Stimulated activated naive CD8-positive, alpha-beta T cell treated with anti-CD3 and anti-CD28 coated beads, Interleukin-15, Interleukin-2, amounts not matched to agents 100 ng/mL and 50 ng/mL, for 24 hours (primary cell): ENCODE results near the gene DOC2A.
"Not testable (repeated sequence)": the region's sequence is repeated elsewhere in the genome, so short reads cannot be mapped to it uniquely, and the experiment has no call there.

Experiments used
- H3K27ac Mint-ChIP-seq: one replicate; pipeline ENCODE4 v1.8.0; 2021; ENCODE audit warnings: mild to moderate bottlenecking, mixed read lengths
- H3K27me3 Mint-ChIP-seq: one replicate; pipeline ENCODE4 v1.8.0; 2021; ENCODE audit warnings: mixed read lengths
- H3K36me3 Mint-ChIP-seq: one replicate; pipeline ENCODE4 v1.8.0; 2021; ENCODE audit warnings: low read depth, mixed read lengths
- H3K4me1 Mint-ChIP-seq: one replicate; pipeline ENCODE4 v1.8.0; 2021; ENCODE audit warnings: low read depth, mixed read lengths
- H3K4me3 Mint-ChIP-seq: one replicate; pipeline ENCODE4 v1.8.0; 2021; ENCODE audit warnings: mild to moderate bottlenecking, mixed read lengths
- H3K9me3 Mint-ChIP-seq: one replicate; pipeline ENCODE4 v1.8.0; 2021; ENCODE audit warnings: mixed read lengths

DOC2A gene

DNA sequence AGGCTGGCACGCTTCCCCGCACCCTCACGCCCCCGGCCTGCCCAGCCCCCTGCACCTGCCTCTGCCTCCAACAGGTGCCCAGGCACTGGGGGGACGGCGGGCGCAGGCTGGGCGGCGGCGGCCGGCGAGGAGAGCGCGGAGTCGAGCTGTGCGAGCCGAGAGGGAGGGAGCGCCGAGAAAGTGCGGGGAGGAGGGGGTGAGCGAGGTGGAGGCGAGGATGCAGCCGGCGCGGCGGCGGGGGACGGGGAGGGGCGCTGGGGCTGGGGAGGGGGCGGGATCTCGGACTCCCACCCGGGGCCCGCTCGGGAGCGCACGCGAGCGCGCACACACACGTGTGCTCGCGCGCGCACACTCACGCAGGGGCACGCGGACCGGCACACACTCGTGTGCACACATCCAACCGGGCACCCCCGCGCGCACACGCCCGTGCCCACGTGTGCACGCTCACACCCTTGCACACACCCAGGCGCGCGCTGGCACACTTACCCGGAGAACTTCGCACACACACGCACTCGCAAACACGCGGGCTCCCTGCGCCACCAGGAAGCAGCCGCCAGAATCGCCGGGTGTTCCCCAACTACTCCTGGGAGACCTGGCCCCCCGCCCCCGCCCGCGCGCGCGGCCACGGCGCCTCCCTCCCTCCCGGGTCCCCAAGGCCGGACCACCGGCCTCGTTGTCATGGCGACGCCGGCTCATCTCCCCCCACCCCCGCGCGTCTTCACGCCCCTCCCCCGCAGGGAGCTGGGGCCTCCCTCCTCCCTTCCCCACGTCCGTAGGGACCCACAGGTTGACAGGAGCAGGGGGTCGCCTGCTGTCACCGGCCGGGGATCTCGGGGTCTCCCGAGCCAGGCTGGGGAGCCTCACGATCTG, at the start of gene DOC2A:
Gene DOC2A (minus strand): TSS at position 184 of the 870 bp plus-strand sequence. CDS start 805 bp downstream, outside the sequence.
- no peak within 1 kb of the TSS for H3K27ac Mint-ChIP-seq
- H3K4me3 Mint-ChIP-seq = peak within 1 kb of the TSS; percentile 65
- H3K9me3 Mint-ChIP-seq = no peaks in the 10 kb centered on the region
- H3K4me1 Mint-ChIP-seq = peaks cover 13% of the 10 kb centered on the region
- no peaks in the 10 kb centered on the region for H3K36me3 Mint-ChIP-seq
- H3K27me3 Mint-ChIP-seq = peaks cover 10% of the 10 kb centered on the region

DNA sequence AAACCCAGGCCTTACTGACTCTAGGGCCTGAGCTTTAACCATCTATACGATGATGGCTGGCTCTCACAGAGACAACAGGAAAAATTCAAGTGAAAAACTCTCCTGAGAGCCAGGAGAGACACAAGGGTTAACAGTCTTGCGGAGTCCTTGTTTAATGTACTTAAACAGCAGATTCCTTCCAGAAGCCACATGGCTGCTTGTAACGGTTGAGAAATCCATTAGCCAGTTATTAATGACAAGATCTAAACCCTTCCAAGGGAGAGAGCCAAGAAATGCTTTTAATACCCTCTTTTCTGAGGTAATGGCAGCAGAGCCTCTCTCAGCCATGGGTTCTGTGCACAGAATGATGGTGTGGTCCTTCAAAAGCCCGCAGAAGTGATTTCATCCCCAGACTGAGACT, 49.5 kb upstream of the DOC2A start:
- H3K9me3 Mint-ChIP-seq = no peaks in the 10 kb centered on the region
- H3K27ac Mint-ChIP-seq = no peak overlapping the region

DNA sequence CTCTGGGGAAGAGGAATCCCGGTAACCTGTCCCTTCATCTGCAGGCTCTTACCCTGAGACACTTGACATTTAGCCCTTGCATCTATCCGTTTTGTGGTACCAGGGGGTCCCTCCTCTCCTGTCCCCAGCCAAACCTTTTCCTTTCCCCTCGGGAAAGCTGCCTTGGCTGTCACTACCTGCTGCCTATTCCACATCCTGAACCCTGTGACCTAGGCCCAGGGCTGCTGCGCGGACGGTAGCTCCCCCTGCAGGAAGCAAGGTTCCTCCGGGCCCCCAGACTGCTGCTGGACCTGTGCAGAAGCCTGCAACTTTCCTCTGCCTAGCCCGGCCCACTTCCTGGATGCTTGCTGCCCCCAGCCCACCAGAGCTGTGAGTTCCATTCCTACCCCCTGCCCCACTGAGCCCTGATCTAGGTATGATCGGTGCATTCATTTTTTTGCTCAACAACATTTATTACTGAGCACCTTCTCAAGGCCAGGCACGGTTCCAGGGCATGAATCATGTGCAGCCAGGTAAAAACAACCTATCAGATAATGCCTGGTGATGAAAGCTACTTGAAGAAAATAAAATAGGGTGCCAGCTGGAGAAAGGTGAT, 44.2 kb upstream of the DOC2A start:
- Mint-ChIP-seq H3K4me3 (no peak overlapping the region), H3K27me3 (no peaks in the 10 kb centered on the region), H3K4me1 (peaks cover 13% of the 10 kb centered on the region), H3K9me3 (no peaks in the 10 kb centered on the region), H3K36me3 (no peaks in the 10 kb centered on the region), H3K27ac (no peak overlapping the region)

More for the DNA sequence above, 49.5 kb upstream of the DOC2A start:
- no peak overlapping the region for H3K4me3 Mint-ChIP-seq
- peaks cover 12% of the 10 kb centered on the region for H3K4me1 Mint-ChIP-seq
- H3K27me3 Mint-ChIP-seq = no peaks in the 10 kb centered on the region
- H3K36me3 Mint-ChIP-seq = peaks cover 10% of the 10 kb centered on the region

DNA sequence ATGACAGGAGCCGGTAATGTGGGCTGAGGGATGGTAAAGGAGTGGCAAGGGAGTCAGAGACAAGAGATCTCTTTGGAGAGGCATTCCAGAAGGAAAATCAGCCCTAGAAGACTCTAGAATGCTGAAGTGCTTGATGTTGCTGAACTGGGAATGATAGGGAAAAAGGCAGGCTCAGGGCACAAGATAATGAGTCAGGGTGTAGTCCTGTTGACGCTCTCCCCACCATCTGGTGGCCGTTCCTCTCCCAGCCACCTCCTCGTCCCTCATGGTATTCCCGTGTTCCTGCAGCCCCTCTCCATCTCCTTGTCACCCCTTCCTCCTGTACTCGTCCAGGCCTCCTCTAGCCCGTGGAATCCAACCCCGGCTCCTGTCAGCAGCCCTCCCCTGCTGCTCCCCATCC, 43.6 kb upstream of the DOC2A start:
- no peak overlapping the region for H3K27ac Mint-ChIP-seq
- H3K27me3 Mint-ChIP-seq = no peaks in the 10 kb centered on the region
- peaks cover 13% of the 10 kb centered on the region for H3K4me1 Mint-ChIP-seq
- no peaks in the 10 kb centered on the region for H3K9me3 Mint-ChIP-seq
- H3K4me3 Mint-ChIP-seq = peak overlapping the region; percentile 42
- H3K36me3 Mint-ChIP-seq = no peaks in the 10 kb centered on the region

DNA sequence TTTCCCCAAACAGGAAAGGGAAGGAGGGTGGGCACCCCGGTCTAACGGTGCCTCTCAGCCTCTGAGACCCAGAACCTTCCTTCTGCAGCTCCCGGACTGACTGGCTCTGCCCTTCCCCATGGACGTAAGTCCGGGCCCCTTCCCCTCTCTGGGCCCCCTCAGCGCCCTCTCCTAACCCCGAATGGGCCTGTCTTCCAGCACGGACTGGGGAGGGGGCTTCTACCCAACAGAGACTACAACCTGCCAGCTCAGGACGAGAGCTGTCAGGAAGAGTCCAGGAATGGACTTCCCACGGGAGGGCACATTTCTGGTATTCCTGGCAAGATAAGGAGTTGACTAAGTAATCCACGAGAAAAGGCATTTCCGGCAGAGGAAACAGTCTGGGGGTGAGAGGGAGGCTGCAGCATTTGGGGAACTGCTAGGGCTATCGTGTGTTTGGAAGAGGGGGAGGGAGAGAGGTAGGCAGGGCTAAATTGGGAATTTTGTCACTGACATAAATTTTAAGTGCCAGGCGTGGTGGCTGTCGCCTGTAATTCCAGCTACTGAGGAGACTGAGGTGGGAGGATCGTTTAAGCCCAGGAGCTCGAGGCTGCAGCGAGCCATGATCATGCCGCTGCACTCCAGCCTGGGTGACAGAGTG, 42.7 kb upstream of the DOC2A start:
- peaks cover 13% of the 10 kb centered on the region for H3K4me1 Mint-ChIP-seq
- H3K4me3 Mint-ChIP-seq = peak overlapping the region; percentile 83
- peak overlapping the region; percentile 26 for H3K27ac Mint-ChIP-seq
- H3K36me3 Mint-ChIP-seq = no peaks in the 10 kb centered on the region
- H3K9me3 Mint-ChIP-seq = no peaks in the 10 kb centered on the region
- H3K27me3 Mint-ChIP-seq = no peaks in the 10 kb centered on the region

DNA sequence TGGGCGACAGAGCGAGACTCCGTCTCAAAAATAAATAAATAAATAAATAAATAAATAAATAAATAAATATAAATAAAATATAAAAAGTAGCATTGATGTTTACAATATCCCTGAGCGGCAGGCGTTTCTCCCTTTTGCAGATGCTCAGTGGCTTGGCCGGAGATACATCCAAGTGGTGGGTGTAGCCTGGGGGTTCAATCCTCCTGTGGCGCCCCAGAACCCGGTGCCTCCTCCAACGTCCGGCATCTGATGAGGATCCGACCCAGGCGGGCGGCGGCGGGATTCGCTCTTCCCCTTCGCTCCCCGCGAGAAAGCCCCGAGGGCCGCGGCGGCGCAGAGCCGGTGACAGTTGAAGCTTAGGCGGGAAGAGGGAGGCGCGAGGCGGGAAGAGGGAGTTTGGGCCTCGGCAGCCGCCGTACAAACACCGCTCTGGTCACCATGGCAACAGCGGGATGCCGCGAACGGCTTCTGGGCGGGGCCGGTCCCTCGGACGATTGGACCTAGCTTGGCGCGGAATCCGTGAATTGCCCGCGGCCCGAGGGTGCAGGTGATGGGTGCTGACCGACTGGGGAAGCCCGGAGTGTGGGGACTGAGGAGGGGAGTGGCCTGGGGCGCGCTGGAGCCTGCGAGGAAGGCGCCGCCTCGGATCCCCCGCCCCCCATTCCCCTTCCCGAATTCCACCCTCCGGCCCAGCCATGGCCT, 42.0 kb upstream of the DOC2A start:
- peak overlapping the region; percentile 77 for H3K27ac Mint-ChIP-seq
- peaks cover 13% of the 10 kb centered on the region for H3K4me1 Mint-ChIP-seq
- no peaks in the 10 kb centered on the region for H3K36me3 Mint-ChIP-seq
- no peaks in the 10 kb centered on the region for H3K9me3 Mint-ChIP-seq
- no peaks in the 10 kb centered on the region for H3K27me3 Mint-ChIP-seq
- H3K4me3 Mint-ChIP-seq = peak overlapping the region; percentile 83

DNA sequence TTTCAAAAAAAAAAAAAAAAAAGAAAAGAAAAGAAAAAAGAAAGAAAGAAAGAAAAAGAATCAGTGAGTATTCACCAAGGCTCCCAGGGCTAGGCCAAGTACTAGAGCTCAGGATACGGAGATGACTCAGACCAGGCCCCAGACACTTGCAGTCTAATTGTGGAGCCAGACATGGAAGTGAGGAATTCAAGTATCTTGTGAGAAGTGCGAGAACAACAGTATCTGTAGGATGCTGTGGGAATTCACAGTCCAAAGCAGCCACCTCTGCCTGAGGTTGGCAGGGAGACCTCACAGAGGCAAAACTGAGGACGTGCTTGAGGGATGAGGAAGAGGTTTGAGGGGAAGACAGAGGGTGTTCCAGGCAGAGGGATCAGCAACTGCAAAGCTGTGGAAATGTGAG, 40.7 kb upstream of the DOC2A start:
- H3K4me1 Mint-ChIP-seq = peaks cover 13% of the 10 kb centered on the region
- no peaks in the 10 kb centered on the region for H3K36me3 Mint-ChIP-seq
- no peaks in the 10 kb centered on the region for H3K27me3 Mint-ChIP-seq
- no peak overlapping the region for H3K27ac Mint-ChIP-seq
- no peaks in the 10 kb centered on the region for H3K9me3 Mint-ChIP-seq
- H3K4me3 Mint-ChIP-seq = peak overlapping the region; percentile 67

DNA sequence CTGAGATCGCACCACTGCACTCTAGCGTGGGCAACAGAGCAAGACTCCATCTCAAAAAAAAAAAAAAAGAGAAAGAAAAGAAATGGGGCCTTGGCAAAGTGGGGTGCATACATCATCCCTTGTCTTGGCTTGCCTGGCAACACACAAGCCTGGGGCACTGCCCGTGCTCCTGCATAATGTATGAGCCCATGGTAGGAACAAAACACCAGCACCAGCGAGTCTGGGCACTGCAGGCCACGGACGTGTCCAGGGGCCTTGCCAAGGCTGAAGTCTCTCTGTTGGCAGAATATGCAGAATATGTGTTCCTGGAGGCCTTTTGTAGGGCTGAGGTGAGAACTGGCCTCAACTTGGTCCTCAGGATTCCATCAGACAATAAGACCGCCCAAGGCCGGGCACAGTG, 39.0 kb upstream of the DOC2A start:
- peaks cover 13% of the 10 kb centered on the region for H3K4me1 Mint-ChIP-seq
- no peaks in the 10 kb centered on the region for H3K27me3 Mint-ChIP-seq
- no peak overlapping the region for H3K27ac Mint-ChIP-seq
- H3K36me3 Mint-ChIP-seq = no peaks in the 10 kb centered on the region
- no peaks in the 10 kb centered on the region for H3K9me3 Mint-ChIP-seq
- H3K4me3 Mint-ChIP-seq = no peak overlapping the region

DNA sequence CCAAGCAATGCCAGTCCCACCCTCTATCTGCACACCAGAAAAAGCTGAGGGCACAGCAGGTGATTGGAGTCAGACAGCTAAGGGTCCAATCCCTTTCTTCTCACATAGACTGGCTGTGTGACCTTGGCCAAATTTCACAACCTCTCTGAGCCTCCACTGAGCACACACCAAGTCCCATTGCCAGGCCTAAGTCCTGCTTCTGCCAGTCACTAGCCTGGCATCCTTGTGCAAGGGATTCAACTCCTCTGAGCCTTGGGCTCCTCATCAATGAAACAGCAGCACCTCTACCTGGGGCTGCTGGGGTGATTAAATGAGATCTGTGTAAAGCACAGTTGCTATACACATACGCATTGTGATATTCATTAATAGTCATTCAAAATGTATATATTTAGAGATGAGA, 35.8 kb upstream of the DOC2A start:
- Mint-ChIP-seq H3K4me3 (no peak overlapping the region), H3K4me1 (peaks cover 2% of the 10 kb centered on the region), H3K27ac (no peak overlapping the region), H3K9me3 (no peaks in the 10 kb centered on the region), H3K36me3 (no peaks in the 10 kb centered on the region), H3K27me3 (no peaks in the 10 kb centered on the region)

DNA sequence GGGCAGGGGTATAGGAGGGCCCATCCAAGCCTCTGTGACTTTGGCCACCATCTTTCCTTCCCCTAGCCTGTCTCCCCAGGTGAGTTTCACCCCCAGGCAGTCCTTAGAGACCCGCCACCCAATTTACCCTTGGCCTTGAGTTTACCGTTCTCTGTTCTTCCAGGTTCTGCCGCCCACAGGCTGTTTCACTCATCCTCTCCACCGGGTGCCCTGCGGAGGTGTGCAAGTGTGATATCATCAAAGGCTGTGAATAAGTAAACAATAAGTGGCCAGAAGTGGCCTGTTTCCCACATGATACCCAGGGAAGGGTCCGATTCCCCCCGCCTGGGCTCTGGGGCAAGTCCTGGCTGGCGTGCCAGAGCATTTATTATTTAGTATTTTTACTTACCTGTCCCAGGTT, 35.4 kb upstream of the DOC2A start:
- Mint-ChIP-seq H3K4me1 (no peaks in the 10 kb centered on the region), H3K9me3 (no peaks in the 10 kb centered on the region), H3K27ac (no peak overlapping the region), H3K36me3 (no peaks in the 10 kb centered on the region), H3K4me3 (no peak overlapping the region), H3K27me3 (no peaks in the 10 kb centered on the region)

DNA sequence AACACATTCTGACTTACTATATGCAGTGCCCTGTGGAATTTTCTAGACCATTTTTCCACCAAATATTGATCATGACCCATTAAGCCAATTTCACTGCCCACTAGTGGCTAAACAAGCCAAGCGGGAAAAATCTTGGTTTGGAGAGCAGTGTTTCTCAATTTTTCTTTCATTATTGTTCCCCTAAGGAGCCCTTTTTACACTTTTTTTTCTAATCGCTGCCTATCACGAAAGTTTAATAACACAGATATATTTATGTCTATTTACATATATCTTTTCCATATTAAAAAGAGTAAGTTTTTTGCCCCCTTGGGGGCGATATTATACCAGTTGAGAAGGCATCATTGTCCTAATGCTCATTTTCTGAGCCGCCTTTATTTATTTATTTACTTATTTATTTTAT, 31.0 kb upstream of the DOC2A start:
- H3K4me1 Mint-ChIP-seq = no peaks in the 10 kb centered on the region
- H3K9me3 Mint-ChIP-seq = no peaks in the 10 kb centered on the region

DNA sequence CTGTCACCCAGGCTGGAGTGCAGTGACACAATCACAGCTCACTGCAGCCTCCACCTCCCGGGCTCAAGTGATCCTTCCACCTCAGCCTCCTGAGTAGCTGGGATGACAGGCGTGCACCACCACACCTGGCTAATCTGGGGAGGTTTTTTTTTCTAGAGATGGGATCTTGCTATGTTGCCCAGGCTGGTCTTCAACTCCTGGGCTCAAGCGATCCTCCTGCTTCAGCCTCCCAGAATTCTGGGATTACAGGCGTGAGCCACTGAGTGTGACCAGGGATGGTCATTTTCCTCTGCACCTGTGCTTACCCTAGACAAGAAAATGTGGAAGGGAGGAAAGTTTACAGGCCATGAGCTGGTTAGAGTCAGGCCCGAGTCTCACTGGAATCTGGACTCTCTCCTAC, 29.9 kb upstream of the DOC2A start:
- not testable (repeated sequence) for H3K4me3 Mint-ChIP-seq, H3K9me3 Mint-ChIP-seq, H3K27ac Mint-ChIP-seq, H3K4me1 Mint-ChIP-seq, H3K36me3 Mint-ChIP-seq, H3K27me3 Mint-ChIP-seq

More for the DNA sequence above, 31.0 kb upstream of the DOC2A start:
- no peak overlapping the region for H3K27ac Mint-ChIP-seq
- H3K27me3 Mint-ChIP-seq = peaks cover 7% of the 10 kb centered on the region
- H3K36me3 Mint-ChIP-seq = no peaks in the 10 kb centered on the region
- no peak overlapping the region for H3K4me3 Mint-ChIP-seq

DNA sequence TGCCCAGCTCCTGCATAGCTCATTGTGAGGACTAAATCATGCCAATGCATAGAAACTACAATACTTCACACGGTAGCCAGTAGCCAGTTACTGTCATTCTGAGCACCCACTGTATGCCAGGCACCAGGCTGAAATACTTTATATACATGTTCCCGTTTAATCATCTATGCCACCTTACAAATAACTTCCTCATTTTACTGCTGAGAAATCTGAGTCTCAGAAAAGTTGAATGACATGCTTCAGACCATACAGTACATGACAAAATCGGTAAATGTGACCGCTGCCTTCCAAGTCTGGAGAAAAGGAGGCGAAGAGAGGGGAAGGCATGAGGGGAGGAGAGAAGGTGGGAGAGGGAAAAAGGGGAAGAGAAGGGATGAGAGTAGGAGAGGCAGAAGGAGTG, 29.4 kb upstream of the DOC2A start:
- H3K36me3 Mint-ChIP-seq = no peaks in the 10 kb centered on the region
- no peaks in the 10 kb centered on the region for H3K4me1 Mint-ChIP-seq
- peaks cover 10% of the 10 kb centered on the region for H3K27me3 Mint-ChIP-seq
- H3K27ac Mint-ChIP-seq = no peak overlapping the region
- H3K9me3 Mint-ChIP-seq = no peaks in the 10 kb centered on the region
- no peak overlapping the region for H3K4me3 Mint-ChIP-seq

DNA sequence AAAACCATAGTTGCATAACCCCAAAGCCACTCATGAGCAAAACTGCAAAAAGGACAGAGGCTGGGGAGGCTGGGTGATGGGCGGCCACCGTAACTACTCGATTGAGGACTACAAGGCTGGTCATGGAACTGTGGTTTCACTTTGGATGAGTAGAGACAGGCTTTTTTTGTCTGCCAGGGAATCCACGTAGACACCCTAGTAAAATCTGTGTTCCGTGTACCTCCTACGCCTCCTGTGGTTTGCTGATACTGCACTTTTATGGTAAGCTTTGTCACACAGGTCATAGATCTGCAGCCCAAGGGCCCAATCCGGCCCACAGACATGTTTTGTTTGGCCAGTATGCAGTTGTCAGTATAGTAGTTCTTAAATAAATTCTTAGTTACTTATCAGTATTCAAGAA, 22.4 kb upstream of the DOC2A start:
- Mint-ChIP-seq H3K4me1 (peaks cover 7% of the 10 kb centered on the region), H3K27ac (no peak overlapping the region), H3K9me3 (no peaks in the 10 kb centered on the region), H3K27me3 (peaks cover 42% of the 10 kb centered on the region), H3K4me3 (no peak overlapping the region), H3K36me3 (no peaks in the 10 kb centered on the region)
